ENCODE measurements around the gene NRL. TPM values are rescaled to one million over a fixed set of nuclear protein-coding genes. Genes with fewer than 3 reads are reported as not detected.
"Not testable (repeated sequence)": the region's sequence is repeated elsewhere in the genome, so short reads cannot be mapped to it uniquely, and the experiment has no call there.

The NRL gene
- total RNA-seq, 2 donors from 2014 or later, result 1.7 to 2.5 TPM

DNA sequence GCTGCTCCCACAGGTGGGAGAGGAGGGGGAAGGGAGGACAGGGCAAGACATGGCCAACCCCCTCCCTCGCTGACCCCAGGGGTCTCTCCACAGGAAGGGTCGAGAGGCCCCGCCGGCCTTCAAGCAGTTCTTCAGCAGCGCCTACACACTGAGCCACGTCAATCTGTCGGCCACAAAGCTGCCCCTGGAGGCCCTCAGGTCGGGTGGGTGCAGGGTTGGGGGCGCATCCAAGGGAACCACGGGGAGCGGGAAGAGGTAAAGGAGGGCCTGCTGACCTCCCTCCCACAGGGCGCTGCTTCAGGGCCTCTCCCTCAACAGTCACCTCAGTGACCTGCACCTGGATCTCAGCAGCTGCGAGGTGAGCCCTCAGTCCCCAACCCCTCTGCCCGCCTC is 56.9 kb downstream of the NRL start:
- H3K4me1 Mint-ChIP-seq, result peaks cover 11% of the 10 kb centered on the region
- H3K36me3 Mint-ChIP-seq (ENCODE audit: low read depth), result no peaks in the 10 kb centered on the region
- H3K4me3 Mint-ChIP-seq, result no peak overlapping the region
- H3K9me3 Mint-ChIP-seq, result no peaks in the 10 kb centered on the region
- H3K27me3 Mint-ChIP-seq, result no peaks in the 10 kb centered on the region
- ATAC-seq (replicated peaks), result no peak
- H3K27ac Mint-ChIP-seq, result peak overlapping the region; percentile 59

GRCh38 chr14:24057271-24057670 is 57.5 kb downstream of the NRL start:
- no peak for ATAC-seq (replicated peaks)
- Mint-ChIP-seq H3K27ac (no peak overlapping the region), H3K9me3 (no peaks in the 10 kb centered on the region), H3K4me1 (peaks cover 15% of the 10 kb centered on the region), H3K36me3 (ENCODE audit: low read depth) (no peaks in the 10 kb centered on the region), H3K4me3 (no peak overlapping the region), H3K27me3 (no peaks in the 10 kb centered on the region)

DNA sequence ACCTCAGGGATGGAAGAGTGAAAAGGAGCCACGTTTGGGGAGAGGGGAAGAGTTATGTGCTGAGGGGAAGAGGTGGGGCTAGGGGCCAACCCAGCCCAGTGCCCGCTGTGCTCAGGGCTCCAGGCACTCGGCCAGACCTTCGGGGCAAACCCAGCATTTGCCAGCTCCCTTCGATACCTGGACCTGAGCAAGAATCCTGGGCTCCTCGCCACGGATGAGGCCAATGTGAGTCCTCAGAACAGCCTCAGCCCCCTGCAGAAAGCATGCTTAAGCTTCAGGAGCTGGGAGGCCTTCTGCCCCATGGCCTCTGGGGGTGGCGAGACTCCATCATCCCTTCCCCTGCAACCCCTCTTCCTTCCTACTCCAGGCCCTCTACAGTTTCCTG is 58.0 kb downstream of the NRL start:
- Mint-ChIP-seq H3K27me3 (no peaks in the 10 kb centered on the region), H3K9me3 (no peaks in the 10 kb centered on the region), H3K36me3 (ENCODE audit: low read depth) (no peaks in the 10 kb centered on the region), H3K27ac (peak overlapping the region; percentile 49), H3K4me3 (no peak overlapping the region), H3K4me1 (peaks cover 15% of the 10 kb centered on the region)
- ATAC-seq (replicated peaks), result no peak

DNA sequence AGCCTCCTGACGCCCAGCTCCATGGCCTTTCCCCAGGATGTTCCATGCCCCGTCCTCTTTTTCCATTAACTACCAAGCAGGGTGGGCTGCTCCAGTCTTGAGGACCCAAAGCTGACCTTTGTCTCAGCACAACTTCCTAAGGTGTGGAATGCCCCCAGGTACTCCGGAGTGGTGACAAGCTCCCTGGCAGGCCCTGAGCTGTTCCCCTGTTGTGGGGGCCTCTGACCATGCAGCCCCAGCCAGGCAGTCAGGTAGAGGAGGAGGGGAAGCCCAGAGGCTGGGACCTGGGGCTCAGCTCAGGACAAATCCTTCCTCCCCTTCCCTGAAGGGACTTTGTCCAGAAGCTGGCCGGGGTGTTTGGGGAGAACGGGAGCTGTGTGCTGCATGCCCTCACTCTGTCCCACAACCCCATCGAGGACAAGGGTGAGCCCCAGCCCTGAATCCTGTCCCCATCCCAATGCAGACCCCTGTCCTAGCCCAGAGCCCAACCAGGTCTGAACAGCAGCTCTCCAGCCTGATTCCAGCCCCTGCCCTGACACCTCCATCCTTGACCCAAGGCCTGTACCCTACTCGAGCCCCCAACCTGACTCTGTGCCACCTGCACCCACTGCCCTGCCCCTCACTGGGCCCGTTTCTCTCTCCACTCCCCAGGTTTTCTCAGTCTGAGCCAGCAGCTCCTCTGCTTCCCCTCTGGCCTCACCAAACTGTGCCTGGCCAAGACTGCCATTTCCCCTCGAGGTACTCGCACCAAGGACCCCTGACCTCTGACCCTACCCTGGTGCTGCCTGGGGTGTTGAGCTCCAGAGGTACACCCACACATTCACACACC is 58.6 kb downstream of the NRL start:
- Mint-ChIP-seq H3K4me3 (no peak overlapping the region), H3K36me3 (ENCODE audit: low read depth) (no peaks in the 10 kb centered on the region), H3K9me3 (no peaks in the 10 kb centered on the region), H3K27ac (peak overlapping the region; percentile 49), H3K4me1 (peaks cover 17% of the 10 kb centered on the region), H3K27me3 (no peaks in the 10 kb centered on the region)
- no peak for ATAC-seq (replicated peaks)

DNA sequence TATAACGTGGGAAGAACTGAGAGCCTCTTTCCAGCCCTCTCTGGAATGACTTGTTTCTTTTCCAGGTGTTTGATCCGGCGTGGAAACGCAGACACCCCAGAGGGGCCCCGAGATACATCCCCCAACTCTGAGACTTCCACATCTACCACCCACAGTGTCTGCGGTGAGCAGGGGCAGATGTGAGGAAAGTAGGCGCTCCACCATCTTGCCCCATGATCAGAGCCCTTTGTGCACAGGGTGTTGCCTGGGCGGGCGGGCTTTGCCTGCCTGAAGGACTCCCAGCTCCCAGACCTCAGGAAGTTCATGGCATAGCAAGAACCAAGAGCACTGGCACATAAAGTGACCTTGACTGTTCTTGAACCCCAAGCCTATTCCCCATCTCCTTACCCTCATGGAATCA is 60.1 kb downstream of the NRL start:
- no peak overlapping the region for H3K27ac Mint-ChIP-seq
- no peak for ATAC-seq (replicated peaks)

DNA sequence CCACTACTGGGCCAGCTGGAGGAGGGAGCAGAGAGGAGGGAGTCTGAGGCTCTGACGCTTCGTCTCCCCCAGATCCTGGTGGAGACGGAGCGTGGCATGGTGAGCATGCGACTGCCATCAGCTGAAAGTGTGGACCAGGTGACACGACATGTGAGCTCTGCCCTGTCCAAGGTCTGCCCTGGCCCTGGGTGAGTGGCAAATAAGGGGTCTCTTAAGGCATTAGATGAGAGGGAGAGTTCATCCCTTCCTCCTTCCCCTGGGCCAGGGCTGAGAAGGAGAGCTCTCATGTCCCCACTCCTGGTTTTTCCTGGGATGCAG is 60.5 kb downstream of the NRL start:
- H3K27ac Mint-ChIP-seq, result no peak overlapping the region
- H3K4me1 Mint-ChIP-seq, result peaks cover 20% of the 10 kb centered on the region
- peak overlapping the region; percentile 79 for H3K4me3 Mint-ChIP-seq
- no peak for ATAC-seq (replicated peaks)
- peaks cover 3% of the 10 kb centered on the region for H3K27me3 Mint-ChIP-seq
- H3K36me3 Mint-ChIP-seq (ENCODE audit: low read depth), result no peaks in the 10 kb centered on the region
- no peaks in the 10 kb centered on the region for H3K9me3 Mint-ChIP-seq

More for the DNA sequence above, 60.1 kb downstream of the NRL start:
- H3K27me3 Mint-ChIP-seq, result peaks cover 2% of the 10 kb centered on the region
- H3K36me3 Mint-ChIP-seq (ENCODE audit: low read depth), result no peaks in the 10 kb centered on the region
- H3K4me3 Mint-ChIP-seq, result no peak overlapping the region
- no peaks in the 10 kb centered on the region for H3K9me3 Mint-ChIP-seq
- H3K4me1 Mint-ChIP-seq, result peaks cover 20% of the 10 kb centered on the region

- no peak for ATAC-seq (replicated peaks)
- H3K27me3 Mint-ChIP-seq, result peaks cover 6% of the 10 kb centered on the region
- no peaks in the 10 kb centered on the region for H3K36me3 Mint-ChIP-seq (ENCODE audit: low read depth)
- H3K4me1 Mint-ChIP-seq, result peaks cover 20% of the 10 kb centered on the region
- peak overlapping the region; percentile 61 for H3K27ac Mint-ChIP-seq
- H3K9me3 Mint-ChIP-seq, result no peaks in the 10 kb centered on the region
- H3K4me3 Mint-ChIP-seq, result peak overlapping the region; percentile 79
Measured at GRCh38 chr14:24053548-24054323, 61.0 kb downstream of the NRL start.

DNA sequence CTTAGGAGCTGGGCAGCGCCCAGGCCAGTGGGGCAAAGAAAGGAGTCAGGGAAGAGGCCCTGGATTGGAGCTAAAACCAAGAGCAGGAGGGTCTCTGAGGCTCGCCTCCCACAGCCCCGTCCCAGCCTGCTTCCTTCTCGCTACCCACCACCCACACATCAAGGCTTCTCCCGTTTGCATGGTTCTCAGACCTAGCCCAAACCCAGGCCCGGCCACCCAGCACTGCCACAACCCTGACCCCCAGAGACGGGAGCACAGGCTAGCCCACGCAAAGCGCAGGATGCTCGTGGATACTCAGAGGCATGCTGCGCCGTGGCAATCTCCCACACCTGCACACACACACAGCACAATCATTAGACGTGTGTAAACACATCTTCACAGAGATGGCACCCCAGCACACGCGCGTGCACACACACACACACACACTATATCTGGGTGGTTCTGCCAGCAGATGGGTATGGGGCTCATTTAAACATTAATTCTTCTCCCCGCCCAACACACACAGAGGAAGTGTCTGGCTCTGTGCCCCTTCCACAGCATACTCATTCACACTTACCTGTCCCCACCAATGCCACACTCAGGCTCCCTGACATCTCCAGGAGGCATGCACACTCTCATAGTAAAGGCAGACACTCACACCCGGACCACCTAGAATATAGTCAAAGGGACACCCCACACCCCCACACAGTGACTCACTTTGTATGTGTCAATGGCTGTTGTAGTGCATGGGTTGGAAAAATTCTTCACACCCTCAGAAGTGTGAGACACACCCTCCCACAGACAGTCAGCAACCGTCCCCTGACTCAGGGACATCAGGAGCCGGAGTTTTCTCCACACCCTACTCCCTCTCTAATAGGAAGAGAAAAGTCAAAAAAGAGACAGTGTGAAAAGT is 61.8 kb downstream of the NRL start:
- no peaks in the 10 kb centered on the region for H3K9me3 Mint-ChIP-seq
- peak overlapping the region; percentile 61 for H3K27ac Mint-ChIP-seq
- H3K4me3 Mint-ChIP-seq, result peak overlapping the region; percentile 79
- no peaks in the 10 kb centered on the region for H3K36me3 Mint-ChIP-seq (ENCODE audit: low read depth)
- peak; percentile 88 for ATAC-seq (replicated peaks)
- H3K4me1 Mint-ChIP-seq, result peaks cover 15% of the 10 kb centered on the region
- peaks cover 6% of the 10 kb centered on the region for H3K27me3 Mint-ChIP-seq

- peak; percentile 68 for ATAC-seq (replicated peaks)
- H3K4me3 Mint-ChIP-seq, result peak within 1 kb of the TSS; percentile 79
- H3K4me1 Mint-ChIP-seq, result peaks cover 15% of the 10 kb centered on the region
- H3K36me3 Mint-ChIP-seq (ENCODE audit: low read depth), result no peaks in the 10 kb centered on the region
- no peaks in the 10 kb centered on the region for H3K9me3 Mint-ChIP-seq
- H3K27ac Mint-ChIP-seq, result peak within 1 kb of the TSS; percentile 61
- H3K27me3 Mint-ChIP-seq, result peaks cover 6% of the 10 kb centered on the region
Measured at GRCh38 chr14:24051789-24052655, 62.7 kb downstream of the NRL start, which contains the start of gene CARMIL3. CARMIL3 (plus strand) TSS chr14:24052009; CDS start chr14:24052154, 145 bp downstream.

DNA sequence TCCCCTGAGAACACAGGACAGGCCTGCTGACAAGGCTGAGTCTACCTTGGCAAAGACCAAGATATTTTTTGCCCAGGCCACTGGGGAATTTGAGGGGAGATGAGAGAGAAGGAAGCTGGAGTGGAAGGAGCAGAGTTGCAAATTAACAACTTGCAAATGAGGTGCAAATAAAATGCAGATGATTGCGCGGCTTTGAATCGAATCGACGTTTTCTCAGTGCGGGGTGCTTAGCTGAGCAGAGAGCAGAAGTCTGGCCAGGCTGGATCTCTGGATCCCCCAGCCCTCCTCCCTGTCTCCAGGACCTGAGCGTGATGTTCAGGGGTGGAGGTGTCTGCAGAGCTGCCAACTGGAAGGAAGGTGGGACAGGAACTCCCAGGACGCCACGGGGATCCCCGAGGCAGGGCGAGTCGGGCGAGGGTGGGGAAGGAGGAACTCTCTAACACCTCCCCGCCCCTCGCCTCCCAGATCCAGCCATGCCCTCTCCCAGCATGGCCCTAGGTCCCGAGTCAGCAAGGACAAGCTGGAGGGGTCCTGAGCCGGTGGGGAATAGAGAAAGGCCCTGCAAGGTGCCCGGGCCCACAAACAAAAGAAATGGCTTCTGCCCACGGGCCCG is 63.5 kb downstream of the NRL start:
- Mint-ChIP-seq H3K4me3 (peak overlapping the region; percentile 79), H3K27ac (no peak overlapping the region), H3K9me3 (no peaks in the 10 kb centered on the region), H3K4me1 (peaks cover 15% of the 10 kb centered on the region), H3K36me3 (ENCODE audit: low read depth) (no peaks in the 10 kb centered on the region), H3K27me3 (peaks cover 6% of the 10 kb centered on the region)
- no peak for ATAC-seq (replicated peaks)

DNA sequence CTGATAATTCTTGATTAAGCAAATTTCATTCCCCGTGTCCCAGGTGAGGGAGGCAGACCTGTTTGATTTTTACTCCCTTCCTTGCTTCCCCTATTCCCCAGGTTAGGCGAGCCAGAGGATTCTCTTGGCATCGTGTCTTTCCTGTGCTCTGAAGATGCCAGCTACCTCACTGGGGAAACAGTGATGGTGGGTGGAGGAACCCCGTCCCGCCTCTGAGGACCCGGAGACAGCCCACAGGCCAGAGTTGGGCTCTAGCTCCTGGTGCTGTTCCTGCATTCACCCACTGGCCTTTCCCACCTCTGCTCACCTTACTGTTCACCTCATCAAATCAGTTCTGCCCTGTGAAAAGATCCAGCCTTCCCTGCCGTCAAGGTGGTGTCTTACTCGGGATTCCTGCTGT is 64.0 kb downstream of the NRL start:
- H3K4me3 Mint-ChIP-seq, result peak overlapping the region; percentile 79
- not testable (repeated sequence) for ATAC-seq (replicated peaks)

GRCh38 chr14:24049002-24049401 is 65.7 kb downstream of the NRL start:
- peaks cover 15% of the 10 kb centered on the region for H3K4me1 Mint-ChIP-seq
- H3K4me3 Mint-ChIP-seq; H3K27ac Mint-ChIP-seq; H3K27me3 Mint-ChIP-seq; ATAC-seq (replicated peaks); H3K9me3 Mint-ChIP-seq; H3K36me3 Mint-ChIP-seq (ENCODE audit: low read depth): not testable (repeated sequence)

More for the DNA sequence above, 64.0 kb downstream of the NRL start:
- H3K27me3 Mint-ChIP-seq; H3K27ac Mint-ChIP-seq; H3K36me3 Mint-ChIP-seq (ENCODE audit: low read depth); H3K9me3 Mint-ChIP-seq: not testable (repeated sequence)
- peaks cover 15% of the 10 kb centered on the region for H3K4me1 Mint-ChIP-seq

GRCh38 chr14:24042746-24043145 is 72.0 kb downstream of the NRL start:
- Mint-ChIP-seq H3K27me3 (peaks cover 3% of the 10 kb centered on the region), H3K27ac (no peak overlapping the region), H3K4me3 (no peak overlapping the region), H3K9me3 (no peaks in the 10 kb centered on the region), H3K4me1 (no peaks in the 10 kb centered on the region), H3K36me3 (ENCODE audit: low read depth) (no peaks in the 10 kb centered on the region)
- no peak for ATAC-seq (replicated peaks)

Data from activated T-helper 17 cell treated with anti-CD3 and anti-CD28 coated beads, Interleukin-2, amount 50 U/mL, for 72 hours (primary cell).